ENCODE measurements around the gene LSM12. TPM values are rescaled to one million over a fixed set of nuclear protein-coding genes. Genes with fewer than 3 reads are reported as not detected.

The LSM12 gene
- total RNA-seq = 39.1 and 52.7 TPM in 2 replicates

GRCh38 chr17:44066204-44066930, at the start of gene LSM12:
LSM12 (minus strand) TSS chr17:44066671; CDS start chr17:44066587, 84 bp downstream.
- H3K27me3 ChIP-seq (ENCODE audit: control insufficient read depth, insufficient read depth, low read length) = no peaks in the 10 kb centered on the region
- peak within 1 kb of the TSS; percentile 74 for H3K4me3 ChIP-seq (ENCODE audit: low read depth, low read length)
- peak; percentile 49 for DNase-seq (ENCODE audit: low read depth)
- no peaks in the 10 kb centered on the region for H3K36me3 ChIP-seq (ENCODE audit: control insufficient read depth, insufficient read depth, low read length)
- TF ChIP-seq CTCF (IDR thresholded peaks at IDR 0.05; ENCODE audit: insufficient read depth, low read length, poor library complexity, severe bottlenecking) = no peak

GRCh38 chr17:44115585-44116415, 49.3 kb upstream of the LSM12 start:
- no peak for DNase-seq (ENCODE audit: low read depth)

GRCh38 chr17:44113868-44114840, 47.7 kb upstream of the LSM12 start:
- no peak for DNase-seq (ENCODE audit: low read depth)
- Histone ChIP-seq H3K4me3 (ENCODE audit: low read depth, low read length) (no peak overlapping the region), H3K36me3 (ENCODE audit: control insufficient read depth, insufficient read depth, low read length) (no peaks in the 10 kb centered on the region), H3K27me3 (ENCODE audit: control insufficient read depth, insufficient read depth, low read length) (no peaks in the 10 kb centered on the region)
- TF ChIP-seq CTCF (IDR thresholded peaks at IDR 0.05; ENCODE audit: insufficient read depth, low read length, poor library complexity, severe bottlenecking) = no peak

More at GRCh38 chr17:44115585-44116415, 49.3 kb upstream of the LSM12 start:
- Histone ChIP-seq H3K27me3 (ENCODE audit: control insufficient read depth, insufficient read depth, low read length) (no peaks in the 10 kb centered on the region), H3K36me3 (ENCODE audit: control insufficient read depth, insufficient read depth, low read length) (no peaks in the 10 kb centered on the region), H3K4me3 (ENCODE audit: low read depth, low read length) (no peak overlapping the region)
- peak; percentile 90 for TF ChIP-seq CTCF (IDR thresholded peaks at IDR 0.05; ENCODE audit: insufficient read depth, low read length, poor library complexity, severe bottlenecking)

- DNase-seq (ENCODE audit: low read depth) = no peak
- Histone ChIP-seq H3K27me3 (ENCODE audit: control insufficient read depth, insufficient read depth, low read length) (no peaks in the 10 kb centered on the region), H3K4me3 (ENCODE audit: low read depth, low read length) (no peak overlapping the region), H3K36me3 (ENCODE audit: control insufficient read depth, insufficient read depth, low read length) (no peaks in the 10 kb centered on the region)
- TF ChIP-seq CTCF (IDR thresholded peaks at IDR 0.05; ENCODE audit: insufficient read depth, low read length, poor library complexity, severe bottlenecking) = no peak
These were observed 46.9 kb upstream of the LSM12 start for GRCh38 chr17:44113382-44113781.
